GM19023 (cell line): ENCODE results near the gene MAD2L2.

Source experiments
- ATAC-seq: cut with Tn5 transposase; IDR thresholded peaks from one replicate; pipeline ENCODE4 v1.9.1; 2021; ENCODE audit warnings: mild to moderate bottlenecking, moderate library complexity; ENCODE audit not compliant: unreplicated experiment

The MAD2L2 gene

GRCh38 chr1:11638121-11638520 lies 42.8 kb downstream of the MAD2L2 start:
- no peak for ATAC-seq

DNA sequence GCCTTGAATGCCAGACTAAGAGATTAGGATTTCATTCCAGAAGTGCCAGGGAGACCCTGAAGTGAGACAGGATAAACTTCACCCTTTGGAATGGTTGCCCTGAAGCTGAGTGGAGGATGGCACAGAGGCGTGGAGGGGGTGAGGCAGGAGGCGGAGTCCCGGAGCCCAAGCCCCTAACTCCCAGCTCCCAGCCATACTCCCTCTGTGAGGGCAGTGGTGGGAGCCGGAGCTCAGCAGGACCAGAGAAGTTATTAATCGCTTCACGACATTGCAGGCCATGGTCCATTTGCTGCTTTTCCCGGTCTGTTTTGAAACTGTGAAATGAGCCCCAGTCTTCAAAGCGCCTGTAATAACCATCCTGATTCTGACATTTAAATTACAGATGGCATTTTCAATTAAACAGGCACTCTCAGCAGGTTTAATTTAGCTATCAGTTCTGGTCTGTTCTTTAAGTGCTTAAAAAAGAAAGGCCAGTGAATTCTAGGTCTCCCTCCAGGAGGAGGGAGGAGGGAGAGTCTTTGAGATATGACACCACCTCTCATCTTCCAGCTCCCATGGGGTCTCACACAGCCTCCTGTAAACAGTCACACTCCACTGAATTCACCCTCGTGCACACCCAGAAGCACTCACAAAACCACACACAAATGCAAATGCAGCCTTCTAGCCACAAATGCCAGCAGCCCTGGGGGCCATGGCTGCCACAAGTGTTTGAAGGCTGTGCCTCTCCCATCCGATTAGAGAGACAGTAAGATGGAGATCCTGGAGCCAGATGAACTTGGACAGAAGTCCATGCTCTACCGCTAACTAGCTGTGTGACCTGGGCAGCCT lies 46.4 kb downstream of the MAD2L2 start:
- ATAC-seq, result no peak

GRCh38 chr1:11629184-11630016 lies 51.5 kb downstream of the MAD2L2 start:
- ATAC-seq, result no peak

DNA sequence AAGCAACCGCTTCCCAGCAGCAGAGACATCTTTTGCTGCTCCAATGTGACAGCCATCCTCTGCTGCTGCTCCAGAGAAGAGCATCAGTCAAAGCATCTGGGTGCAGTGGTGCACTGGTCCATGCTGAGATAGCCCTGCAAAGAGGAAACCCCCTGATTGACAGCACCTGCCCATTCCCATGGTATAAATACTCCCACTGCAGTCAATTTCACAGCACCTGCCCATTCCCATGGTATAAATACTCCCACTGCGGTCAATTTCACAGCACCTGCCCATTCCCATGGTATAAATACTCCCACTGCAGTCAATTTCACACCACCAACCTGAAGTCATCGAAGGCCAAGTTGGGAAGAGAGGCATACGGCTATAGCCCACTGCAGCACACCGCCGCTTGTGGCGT lies 52.2 kb downstream of the MAD2L2 start:
- no peak for ATAC-seq

DNA sequence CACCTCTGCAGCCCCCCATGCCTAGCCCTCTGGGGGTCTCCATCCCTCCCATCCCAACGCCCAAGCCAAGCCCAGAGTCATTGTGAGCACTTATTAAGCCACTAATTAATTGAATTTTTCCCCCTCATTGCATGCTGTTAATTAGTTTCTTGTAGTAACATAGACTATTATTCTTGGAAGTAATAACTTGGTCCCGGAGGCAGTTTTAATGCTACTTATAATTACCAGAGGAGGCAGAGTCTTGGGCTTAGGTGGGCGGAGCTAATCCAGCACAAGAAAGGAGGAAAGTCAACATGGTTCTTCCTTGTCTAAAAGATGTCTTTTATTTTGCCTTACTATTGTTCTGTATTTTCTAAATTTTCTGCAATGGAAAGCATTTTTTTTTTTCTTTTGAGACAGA lies 54.4 kb downstream of the MAD2L2 start:
- ATAC-seq, result no peak
